Fibroblast of villous mesenchyme (primary cell): ENCODE data around the gene COX7B2. TPM values are rescaled to one million over a fixed set of nuclear protein-coding genes. Genes with fewer than 3 reads are reported as not detected.

Experiments
- DNase-seq: peaks from one replicate; pipeline ENCODE4 v3.0.0-alpha.2; 2010; ENCODE audit warnings: low read depth
- H3K4me3 ChIP-seq: 2 replicates; pipeline ENCODE4 v1.5.1; 2011; ENCODE audit warnings: low read depth, mild to moderate bottlenecking, low read length
- total RNA-seq: library from RNA; depleted of rRNA; stranded (reverse); fragments of >200 nt; gene quantifications from 2 replicates; pipeline ENCODE4 v1.2.3, GENCODE V29; 2012
- TF ChIP-seq, protein P1 (sequence below): IDR thresholded peaks from 2 replicates; pipeline ENCODE4 v1.5.1; 2012; ENCODE audit warnings: low read depth, mild to moderate bottlenecking, low read length; ENCODE audit not compliant: insufficient read depth

Gene COX7B2
- total RNA-seq, 1 donor, result not detected

DNA sequence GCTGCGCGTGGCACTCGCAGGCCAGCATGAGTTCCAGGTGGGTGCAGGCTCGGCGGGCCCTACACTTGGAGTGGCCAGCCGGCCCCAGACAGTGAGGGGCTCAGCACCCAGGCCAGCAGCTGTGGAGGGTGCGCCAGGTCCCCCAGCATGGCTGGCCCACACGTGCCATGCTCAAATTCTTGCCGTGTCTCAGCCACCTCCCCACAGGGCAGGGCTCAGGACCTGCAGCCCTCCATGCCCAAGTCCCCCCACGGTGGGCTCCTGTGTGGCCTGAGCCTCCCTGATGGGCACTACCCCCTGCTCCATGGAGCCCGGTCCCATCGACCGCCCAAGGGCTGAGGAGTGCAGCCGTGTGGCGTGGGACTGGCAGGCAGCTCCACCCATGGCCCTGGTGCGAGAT lies 210.2 kb downstream of the COX7B2 start:
- no peak for DNase-seq
- TF ChIP-seq, protein P1, sequence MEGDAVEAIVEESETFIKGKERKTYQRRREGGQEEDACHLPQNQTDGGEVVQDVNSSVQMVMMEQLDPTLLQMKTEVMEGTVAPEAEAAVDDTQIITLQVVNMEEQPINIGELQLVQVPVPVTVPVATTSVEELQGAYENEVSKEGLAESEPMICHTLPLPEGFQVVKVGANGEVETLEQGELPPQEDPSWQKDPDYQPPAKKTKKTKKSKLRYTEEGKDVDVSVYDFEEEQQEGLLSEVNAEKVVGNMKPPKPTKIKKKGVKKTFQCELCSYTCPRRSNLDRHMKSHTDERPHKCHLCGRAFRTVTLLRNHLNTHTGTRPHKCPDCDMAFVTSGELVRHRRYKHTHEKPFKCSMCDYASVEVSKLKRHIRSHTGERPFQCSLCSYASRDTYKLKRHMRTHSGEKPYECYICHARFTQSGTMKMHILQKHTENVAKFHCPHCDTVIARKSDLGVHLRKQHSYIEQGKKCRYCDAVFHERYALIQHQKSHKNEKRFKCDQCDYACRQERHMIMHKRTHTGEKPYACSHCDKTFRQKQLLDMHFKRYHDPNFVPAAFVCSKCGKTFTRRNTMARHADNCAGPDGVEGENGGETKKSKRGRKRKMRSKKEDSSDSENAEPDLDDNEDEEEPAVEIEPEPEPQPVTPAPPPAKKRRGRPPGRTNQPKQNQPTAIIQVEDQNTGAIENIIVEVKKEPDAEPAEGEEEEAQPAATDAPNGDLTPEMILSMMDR, result no peak
- H3K4me3 ChIP-seq, result no peak overlapping the region

Other genes with a start within 250 kb of the COX7B2 start
- not detected in 2 replicates for gene GABRA4, start 84.3 kb upstream of the COX7B2 start, total RNA-seq
- 0.32 TPM in 1 of 2 replicates, not detected in the other for gene GABRB1, start 122.3 kb upstream of the COX7B2 start, total RNA-seq